ENCODE data around the gene AMN. TPM values are rescaled to one million over a fixed set of nuclear protein-coding genes. Genes with fewer than 3 reads are reported as not detected.

AMN gene
- total RNA-seq, 2 experiments from 2014 or later, result 1.0 to 1.4 TPM

DNA sequence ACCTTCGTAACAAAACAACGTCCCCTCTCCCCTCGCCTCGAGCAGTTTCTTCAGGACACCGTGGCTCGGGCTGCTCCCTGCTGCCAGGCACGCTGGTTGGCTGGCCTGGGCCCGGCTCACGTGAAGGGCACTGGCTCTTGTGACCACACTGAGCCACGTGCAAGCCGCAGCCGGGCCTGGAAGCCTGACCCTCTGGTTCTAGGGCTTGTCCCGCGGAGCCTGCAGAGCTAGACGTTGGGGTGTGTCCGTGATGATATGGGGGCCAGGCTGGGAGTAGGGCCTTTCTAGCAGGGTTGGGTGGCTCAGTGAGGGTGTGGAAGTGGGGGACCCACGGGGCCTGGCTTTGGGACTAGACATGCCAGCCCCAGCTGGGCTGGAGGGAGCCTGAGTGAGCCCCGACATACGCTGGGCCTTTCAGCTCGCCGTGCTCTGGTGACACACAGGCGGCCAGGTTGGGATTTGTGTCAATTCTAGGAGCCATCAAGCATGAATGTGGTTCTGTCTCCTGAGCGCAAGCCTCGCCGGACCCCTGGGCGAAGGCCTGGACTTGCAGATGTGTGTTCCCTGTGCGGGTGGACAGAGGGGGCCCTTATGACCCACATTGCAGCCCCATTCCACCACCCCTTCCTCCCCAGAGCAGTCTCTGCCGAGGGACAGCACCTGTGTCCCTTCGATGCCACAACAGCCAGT lies 13.6 kb upstream of the AMN start:
- H3K9me3 Mint-ChIP-seq, result no peaks in the 10 kb centered on the region
- no peaks in the 10 kb centered on the region for H3K4me1 Mint-ChIP-seq (ENCODE audit: low read depth)
- H3K4me3 Mint-ChIP-seq, result no peak overlapping the region
- ChIA-PET POLR2A (no interaction called here), CTCF (no interaction called here)
- no peak overlapping the region for H3K27ac Mint-ChIP-seq
- TF ChIP-seq, protein P1, sequence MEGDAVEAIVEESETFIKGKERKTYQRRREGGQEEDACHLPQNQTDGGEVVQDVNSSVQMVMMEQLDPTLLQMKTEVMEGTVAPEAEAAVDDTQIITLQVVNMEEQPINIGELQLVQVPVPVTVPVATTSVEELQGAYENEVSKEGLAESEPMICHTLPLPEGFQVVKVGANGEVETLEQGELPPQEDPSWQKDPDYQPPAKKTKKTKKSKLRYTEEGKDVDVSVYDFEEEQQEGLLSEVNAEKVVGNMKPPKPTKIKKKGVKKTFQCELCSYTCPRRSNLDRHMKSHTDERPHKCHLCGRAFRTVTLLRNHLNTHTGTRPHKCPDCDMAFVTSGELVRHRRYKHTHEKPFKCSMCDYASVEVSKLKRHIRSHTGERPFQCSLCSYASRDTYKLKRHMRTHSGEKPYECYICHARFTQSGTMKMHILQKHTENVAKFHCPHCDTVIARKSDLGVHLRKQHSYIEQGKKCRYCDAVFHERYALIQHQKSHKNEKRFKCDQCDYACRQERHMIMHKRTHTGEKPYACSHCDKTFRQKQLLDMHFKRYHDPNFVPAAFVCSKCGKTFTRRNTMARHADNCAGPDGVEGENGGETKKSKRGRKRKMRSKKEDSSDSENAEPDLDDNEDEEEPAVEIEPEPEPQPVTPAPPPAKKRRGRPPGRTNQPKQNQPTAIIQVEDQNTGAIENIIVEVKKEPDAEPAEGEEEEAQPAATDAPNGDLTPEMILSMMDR (IDR thresholded peaks at IDR 0.05), result no peak
- ATAC-seq, result no peak
- peaks cover 6% of the 10 kb centered on the region for H3K36me3 Mint-ChIP-seq (ENCODE audit: low read depth)
- H3K27me3 Mint-ChIP-seq, result no peaks in the 10 kb centered on the region
- intact Hi-C loops (cut with micrococcal nuclease), result no loop called here
- no peak for DNase-seq

DNA sequence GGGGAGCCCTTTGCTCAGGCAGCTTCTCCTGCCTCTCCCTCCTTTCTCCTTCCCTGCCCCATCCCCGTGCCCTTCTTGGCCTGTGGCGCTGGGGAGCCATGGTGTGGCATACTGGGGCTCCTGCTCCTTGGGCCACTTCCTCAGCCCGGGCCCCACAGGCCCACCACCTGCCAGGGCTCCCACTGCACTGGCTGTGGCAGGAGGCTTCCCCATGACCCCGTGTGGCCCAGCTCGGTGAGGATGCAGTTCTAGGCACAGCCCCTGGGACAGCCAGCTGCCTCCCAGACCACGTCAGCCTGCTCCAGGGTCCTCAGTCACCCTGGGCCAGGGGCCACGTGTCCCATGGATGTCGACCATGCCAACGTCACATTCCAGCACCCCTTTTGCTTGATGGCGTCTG lies 13.0 kb upstream of the AMN start:
- H3K27me3 Mint-ChIP-seq, result no peaks in the 10 kb centered on the region
- no peaks in the 10 kb centered on the region for H3K9me3 Mint-ChIP-seq
- H3K27ac Mint-ChIP-seq, result no peak overlapping the region
- intact Hi-C loops (cut with micrococcal nuclease), result no loop called here
- no peak overlapping the region for H3K4me3 Mint-ChIP-seq
- TF ChIP-seq, protein P1 (IDR thresholded peaks at IDR 0.05), result no peak
- DNase-seq (no peak), ATAC-seq (no peak)
- H3K36me3 Mint-ChIP-seq (ENCODE audit: low read depth), result peaks cover 5% of the 10 kb centered on the region
- POLR2A ChIA-PET, result no interaction called here
- CTCF ChIA-PET, result no interaction called here
- H3K4me1 Mint-ChIP-seq (ENCODE audit: low read depth), result no peaks in the 10 kb centered on the region

DNA sequence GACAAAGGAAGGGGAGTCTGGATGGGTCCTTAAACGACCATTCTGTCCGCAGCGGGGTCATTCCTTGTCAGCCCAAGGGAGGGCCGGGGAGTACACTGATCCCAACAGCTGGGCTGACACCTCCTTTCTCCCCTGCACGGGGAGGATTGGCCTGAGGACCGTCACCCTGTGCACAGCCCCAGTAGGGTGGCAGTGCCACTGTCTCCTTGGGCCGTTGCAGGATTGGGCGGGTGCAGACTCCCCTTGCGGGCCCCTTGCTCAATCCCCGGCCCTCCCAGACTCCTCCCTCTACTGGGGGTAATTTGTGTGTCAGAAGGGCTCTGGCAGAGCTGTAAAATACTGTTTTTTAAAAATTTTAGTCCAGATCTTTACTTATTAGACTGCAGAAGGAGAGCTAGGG lies 12.6 kb upstream of the AMN start:
- Mint-ChIP-seq H3K36me3 (ENCODE audit: low read depth) (peaks cover 5% of the 10 kb centered on the region), H3K4me1 (ENCODE audit: low read depth) (no peaks in the 10 kb centered on the region), H3K27me3 (no peaks in the 10 kb centered on the region), H3K27ac (no peak overlapping the region), H3K9me3 (no peaks in the 10 kb centered on the region), H3K4me3 (no peak overlapping the region)
- CTCF ChIA-PET, result no interaction called here
- no peak for DNase-seq
- POLR2A ChIA-PET, result no interaction called here
- intact Hi-C loops (cut with micrococcal nuclease), result no loop called here
- no peak for ATAC-seq
- TF ChIP-seq, protein P1 (IDR thresholded peaks at IDR 0.05), result no peak

DNA sequence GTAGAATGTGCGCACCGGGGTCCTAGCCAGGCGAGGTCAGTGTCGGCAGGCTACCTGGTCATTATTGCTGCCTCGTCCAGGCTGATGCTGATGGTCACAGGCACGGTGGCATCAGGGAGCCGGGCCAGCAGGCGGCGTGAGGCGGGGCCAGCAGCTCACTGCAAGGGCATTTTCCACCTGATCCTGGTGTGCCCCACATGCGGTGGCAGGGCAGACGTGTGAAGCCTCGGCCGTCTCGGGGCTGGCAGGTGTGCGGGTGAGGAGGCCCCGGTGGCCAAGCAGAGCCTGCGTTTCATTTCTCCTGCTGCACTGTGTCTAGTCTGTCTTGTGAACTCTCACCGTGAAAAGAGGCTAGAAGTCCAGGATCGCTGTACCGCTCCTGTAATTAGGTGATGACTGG lies 12.0 kb upstream of the AMN start:
- CTCF ChIA-PET, result no interaction called here
- TF ChIP-seq, protein P1 (IDR thresholded peaks at IDR 0.05), result no peak
- no peaks in the 10 kb centered on the region for H3K4me1 Mint-ChIP-seq (ENCODE audit: low read depth)
- no peaks in the 10 kb centered on the region for H3K27me3 Mint-ChIP-seq
- POLR2A ChIA-PET, result no interaction called here
- intact Hi-C loops (cut with micrococcal nuclease), result no loop called here
- H3K4me3 Mint-ChIP-seq, result no peak overlapping the region
- peaks cover 3% of the 10 kb centered on the region for H3K36me3 Mint-ChIP-seq (ENCODE audit: low read depth)
- no peak for ATAC-seq
- no peak for DNase-seq
- no peak overlapping the region for H3K27ac Mint-ChIP-seq
- H3K9me3 Mint-ChIP-seq, result no peaks in the 10 kb centered on the region

DNA sequence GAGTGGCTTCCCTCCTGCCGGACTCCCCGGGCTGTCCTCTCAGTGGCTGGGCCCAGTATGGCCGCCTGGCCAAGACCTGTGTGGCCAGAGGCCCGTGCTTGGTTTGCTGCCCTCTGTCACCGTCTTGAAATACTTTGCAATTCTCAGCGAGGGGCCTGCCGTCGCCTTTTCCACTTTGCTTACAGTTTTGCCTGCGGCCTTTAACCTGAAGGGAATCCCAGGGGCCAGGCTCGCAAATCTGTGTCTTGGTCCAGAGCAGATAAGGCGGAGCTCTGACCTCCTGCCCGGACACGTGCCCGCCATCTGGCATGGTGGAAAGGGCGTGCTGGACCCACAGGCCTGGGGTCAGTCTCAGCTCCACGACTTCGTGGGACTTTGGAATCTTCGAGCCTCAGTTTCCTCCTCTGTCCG lies 10.9 kb upstream of the AMN start:
- Mint-ChIP-seq H3K9me3 (no peaks in the 10 kb centered on the region), H3K27me3 (no peaks in the 10 kb centered on the region), H3K36me3 (ENCODE audit: low read depth) (no peaks in the 10 kb centered on the region), H3K4me1 (ENCODE audit: low read depth) (no peaks in the 10 kb centered on the region), H3K4me3 (no peak overlapping the region), H3K27ac (no peak overlapping the region)
- intact Hi-C loops (cut with micrococcal nuclease), result no loop called here
- no peak for DNase-seq
- CTCF ChIA-PET, result no interaction called here
- TF ChIP-seq, protein P1 (IDR thresholded peaks at IDR 0.05), result no peak
- POLR2A ChIA-PET, result no interaction called here
- no peak for ATAC-seq

All from activated CD8-positive, alpha-beta T cell treated with anti-CD3 and anti-CD28 coated beads for 36 hours (primary cell).